ENCODE measurements around the gene ARHGAP25. TPM values are rescaled to one million over a fixed set of nuclear protein-coding genes. Genes with fewer than 3 reads are reported as not detected.

ARHGAP25 gene
- total RNA-seq, 3 donors from 2014 or later = 3.1 to 8.8 (median 8.2) TPM

DNA sequence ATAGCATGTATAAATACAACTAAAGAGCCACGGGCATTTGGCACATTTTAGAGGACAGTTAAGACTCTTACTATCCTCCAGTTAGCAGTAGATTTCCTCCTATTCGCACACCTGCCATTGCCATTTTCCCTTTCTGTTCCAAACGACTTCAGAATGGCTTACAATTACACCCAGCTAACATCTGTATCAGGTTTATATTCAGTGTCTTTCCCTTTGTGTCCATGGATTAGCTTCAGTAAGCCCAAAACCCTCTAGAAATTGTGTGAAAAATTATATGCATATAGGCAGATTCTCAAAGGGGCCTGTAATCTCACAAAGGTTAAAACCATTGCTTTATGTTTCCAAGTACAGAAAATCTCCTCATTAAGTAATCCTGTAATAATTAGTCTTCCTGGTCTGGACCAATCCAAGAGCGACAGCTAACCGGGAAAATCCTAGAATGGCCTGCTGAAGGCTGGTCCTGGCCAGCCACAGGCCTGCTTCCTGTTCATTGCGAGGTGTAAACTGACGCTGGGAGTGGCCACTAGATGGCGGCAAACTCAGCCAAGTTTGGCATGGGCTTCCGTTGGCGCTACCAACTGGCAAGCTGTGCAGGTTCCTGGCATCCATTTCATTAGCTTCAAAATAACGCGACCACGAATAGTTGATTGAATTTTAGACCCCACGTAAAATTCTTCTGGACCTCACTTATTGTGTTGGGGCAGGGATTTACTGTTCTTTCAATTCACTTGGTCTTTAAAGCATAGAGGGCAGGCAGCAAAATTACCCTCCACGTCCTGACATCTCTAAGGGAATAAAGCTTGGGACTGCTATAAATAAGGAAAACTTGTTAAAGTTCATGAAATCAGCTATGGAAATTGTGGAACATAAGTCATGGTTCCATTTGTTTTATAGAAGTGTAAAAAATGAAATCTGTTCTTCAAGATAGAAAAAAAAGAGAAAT is 17.1 kb downstream of the ARHGAP25 start:
- no peak overlapping the region for H3K4me3 ChIP-seq
- peak; percentile 93 to 97 (median 95) for DNase-seq
- intact Hi-C loops (cut with DNase I, micrococcal nuclease) = loop anchor here (2.0 to 10.0 kb wide), 2 partner anchors 83 to 157 kb away; no protein-coding TSS in a partner anchor

GRCh38 chr2:68753318-68753717 is 18.7 kb downstream of the ARHGAP25 start:
- DNase-seq = peak in 1 of 3 donors; percentile 3

More for the DNA sequence above, 17.1 kb downstream of the ARHGAP25 start:
- Histone ChIP-seq H3K36me3 (ENCODE audit: low read depth) (no peaks in the 10 kb centered on the region), H3K9me3 (no peaks in the 10 kb centered on the region), H3K4me1 (ENCODE audit: low read depth) (peaks cover 9% of the 10 kb centered on the region)
- peak; percentile 99 for ATAC-seq
- TF ChIP-seq, protein P1, sequence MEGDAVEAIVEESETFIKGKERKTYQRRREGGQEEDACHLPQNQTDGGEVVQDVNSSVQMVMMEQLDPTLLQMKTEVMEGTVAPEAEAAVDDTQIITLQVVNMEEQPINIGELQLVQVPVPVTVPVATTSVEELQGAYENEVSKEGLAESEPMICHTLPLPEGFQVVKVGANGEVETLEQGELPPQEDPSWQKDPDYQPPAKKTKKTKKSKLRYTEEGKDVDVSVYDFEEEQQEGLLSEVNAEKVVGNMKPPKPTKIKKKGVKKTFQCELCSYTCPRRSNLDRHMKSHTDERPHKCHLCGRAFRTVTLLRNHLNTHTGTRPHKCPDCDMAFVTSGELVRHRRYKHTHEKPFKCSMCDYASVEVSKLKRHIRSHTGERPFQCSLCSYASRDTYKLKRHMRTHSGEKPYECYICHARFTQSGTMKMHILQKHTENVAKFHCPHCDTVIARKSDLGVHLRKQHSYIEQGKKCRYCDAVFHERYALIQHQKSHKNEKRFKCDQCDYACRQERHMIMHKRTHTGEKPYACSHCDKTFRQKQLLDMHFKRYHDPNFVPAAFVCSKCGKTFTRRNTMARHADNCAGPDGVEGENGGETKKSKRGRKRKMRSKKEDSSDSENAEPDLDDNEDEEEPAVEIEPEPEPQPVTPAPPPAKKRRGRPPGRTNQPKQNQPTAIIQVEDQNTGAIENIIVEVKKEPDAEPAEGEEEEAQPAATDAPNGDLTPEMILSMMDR (IDR thresholded peaks at IDR 0.05) = peak; percentile 89

GRCh38 chr2:68755071-68755470 is 20.5 kb downstream of the ARHGAP25 start:
- peaks cover 9% of the 10 kb centered on the region for H3K4me1 ChIP-seq (ENCODE audit: low read depth)
- ATAC-seq = peak; percentile 52
- TF ChIP-seq, protein P1 (IDR thresholded peaks at IDR 0.05) = no peak
- no peak overlapping the region for H3K4me3 ChIP-seq
- no peaks in the 10 kb centered on the region for H3K36me3 ChIP-seq (ENCODE audit: low read depth)
- no peaks in the 10 kb centered on the region for H3K9me3 ChIP-seq
- DNase-seq = peak in 1 of 3 donors; percentile 7
- intact Hi-C loops (cut with DNase I, micrococcal nuclease) = loop anchor here (10.0 kb wide), 1 partner anchor 80 kb away; no protein-coding TSS in a partner anchor

More at GRCh38 chr2:68753318-68753717, 18.7 kb downstream of the ARHGAP25 start:
- TF ChIP-seq, protein P1 (IDR thresholded peaks at IDR 0.05) = no peak
- no peaks in the 10 kb centered on the region for H3K9me3 ChIP-seq
- no peak overlapping the region for H3K4me3 ChIP-seq
- ATAC-seq = peak; percentile 18
- H3K4me1 ChIP-seq (ENCODE audit: low read depth) = peaks cover 9% of the 10 kb centered on the region
- H3K36me3 ChIP-seq (ENCODE audit: low read depth) = no peaks in the 10 kb centered on the region
- intact Hi-C loops (cut with DNase I, micrococcal nuclease) = loop anchor here (2.0 to 10.0 kb wide), 2 partner anchors 81 to 155 kb away; no protein-coding TSS in a partner anchor

DNA sequence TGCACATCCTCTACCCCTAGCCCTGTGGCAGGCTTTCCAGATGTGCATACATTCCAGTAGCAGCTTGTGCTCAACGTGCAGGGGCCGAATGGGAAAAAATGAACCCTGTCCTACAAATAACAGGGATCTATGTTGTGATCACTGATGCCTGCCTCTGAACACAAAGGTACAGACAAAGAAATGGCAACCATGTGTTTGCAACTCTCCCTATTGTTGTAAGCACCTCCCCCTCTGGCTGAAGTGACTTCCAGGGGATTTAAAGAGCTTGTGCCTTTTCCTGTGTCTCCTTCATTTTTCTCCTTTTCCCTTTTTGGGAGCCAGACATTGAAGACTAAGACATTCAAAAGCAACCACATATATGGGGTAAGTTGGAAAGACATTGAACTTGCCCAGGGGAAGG is 21.6 kb downstream of the ARHGAP25 start:
- peak in 1 of 3 donors; percentile 1 for DNase-seq
- no peak for ATAC-seq
- no peaks in the 10 kb centered on the region for H3K36me3 ChIP-seq (ENCODE audit: low read depth)
- no peak overlapping the region for H3K4me3 ChIP-seq
- intact Hi-C loops (cut with DNase I, micrococcal nuclease) = loop anchor here (10.0 kb wide), 1 partner anchor 79 kb away; no protein-coding TSS in a partner anchor
- H3K9me3 ChIP-seq = no peaks in the 10 kb centered on the region
- H3K4me1 ChIP-seq (ENCODE audit: low read depth) = peaks cover 9% of the 10 kb centered on the region
- TF ChIP-seq, protein P1 (IDR thresholded peaks at IDR 0.05) = no peak

DNA sequence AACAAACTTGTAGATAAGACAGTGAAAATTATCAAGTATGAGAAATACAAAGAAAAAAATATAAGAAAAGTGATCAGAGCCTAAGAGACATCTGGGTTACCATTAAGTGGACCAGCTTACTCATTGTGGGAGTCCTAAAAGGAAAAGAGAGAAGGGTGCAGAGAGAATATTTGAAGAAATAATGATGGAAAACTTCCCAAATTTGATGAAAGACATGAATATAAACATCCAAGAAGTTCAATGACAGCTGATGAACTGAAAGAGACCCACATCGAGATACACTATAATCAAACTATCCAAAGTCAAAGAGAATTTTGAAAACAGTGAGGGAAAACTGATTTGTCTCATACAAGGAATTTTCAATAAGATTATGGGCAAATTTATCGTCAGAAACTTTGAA is 22.5 kb downstream of the ARHGAP25 start:
- H3K36me3 ChIP-seq (ENCODE audit: low read depth) = no peaks in the 10 kb centered on the region
- intact Hi-C loops (cut with DNase I, micrococcal nuclease) = loop anchor here (10.0 kb wide), 1 partner anchor 78 kb away; no protein-coding TSS in a partner anchor
- ATAC-seq (no peak), DNase-seq (no peak)
- TF ChIP-seq, protein P1 (IDR thresholded peaks at IDR 0.05) = no peak
- H3K9me3 ChIP-seq = no peaks in the 10 kb centered on the region
- no peak overlapping the region for H3K4me3 ChIP-seq
- H3K4me1 ChIP-seq (ENCODE audit: low read depth) = peaks cover 9% of the 10 kb centered on the region

All from mucosa of descending colon (tissue), 3 donors.